HG03571 (cell line): ENCODE results near the gene PTGIR.
"Not testable (repeated sequence)": the region's sequence is repeated elsewhere in the genome, so short reads cannot be mapped to it uniquely, and the experiment has no call there.

Experiments used
- ATAC-seq: cut with Tn5 transposase; IDR thresholded peaks from one replicate; pipeline ENCODE4 v1.9.1; 2021; ENCODE audit not compliant: unreplicated experiment

Gene PTGIR

DNA sequence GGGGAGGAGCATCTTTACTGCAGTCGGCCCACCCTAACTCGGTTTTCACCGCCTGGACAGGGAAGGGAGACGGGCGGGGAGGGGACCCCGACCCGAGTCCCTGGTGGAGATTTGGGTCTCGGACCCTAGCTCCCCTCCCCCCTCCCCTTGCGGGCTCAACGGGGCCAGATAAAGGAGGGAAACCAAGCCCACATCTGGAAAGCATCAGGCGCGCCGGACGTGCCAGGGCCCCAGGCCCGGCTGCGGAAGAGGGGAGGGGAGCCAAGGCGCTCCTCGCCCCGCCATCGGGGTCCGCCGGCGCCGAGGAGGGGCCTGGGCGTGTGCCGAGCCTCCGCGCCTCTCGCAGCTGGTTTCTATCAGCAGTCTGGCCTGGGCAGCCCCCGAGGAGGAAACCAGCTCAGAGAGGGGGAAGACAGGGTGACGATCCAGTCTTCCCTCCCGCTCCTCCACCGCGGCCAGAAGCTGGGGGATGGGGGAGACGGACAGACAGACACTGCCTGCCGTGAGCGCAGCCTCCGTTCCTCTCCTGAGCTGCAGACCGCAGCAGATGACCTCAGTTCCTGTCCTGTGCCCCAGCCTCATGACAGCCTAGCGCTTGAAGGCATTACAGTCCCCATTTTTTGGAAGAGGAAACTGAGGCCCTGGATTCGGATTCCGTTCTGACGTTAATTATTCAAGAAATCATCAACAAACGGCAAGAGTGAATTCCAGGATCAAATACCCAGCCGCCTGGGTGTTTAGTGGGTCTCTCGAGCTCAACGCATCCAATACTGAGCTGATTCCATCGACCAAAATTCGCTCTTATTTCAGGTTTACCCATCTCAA, 14.7 kb upstream of the PTGIR start:
- ATAC-seq = no peak

- no peak for ATAC-seq
Measured at GRCh38 chr19:46637224-46637623, 12.3 kb upstream of the PTGIR start.

- no peak for ATAC-seq
Measured at GRCh38 chr19:46635920-46636761, 11.3 kb upstream of the PTGIR start, which contains the start of gene GNG8. Gene GNG8 (minus strand): TSS chr19:46636202. CDS start chr19:46634682, 1,520 bp downstream.

DNA sequence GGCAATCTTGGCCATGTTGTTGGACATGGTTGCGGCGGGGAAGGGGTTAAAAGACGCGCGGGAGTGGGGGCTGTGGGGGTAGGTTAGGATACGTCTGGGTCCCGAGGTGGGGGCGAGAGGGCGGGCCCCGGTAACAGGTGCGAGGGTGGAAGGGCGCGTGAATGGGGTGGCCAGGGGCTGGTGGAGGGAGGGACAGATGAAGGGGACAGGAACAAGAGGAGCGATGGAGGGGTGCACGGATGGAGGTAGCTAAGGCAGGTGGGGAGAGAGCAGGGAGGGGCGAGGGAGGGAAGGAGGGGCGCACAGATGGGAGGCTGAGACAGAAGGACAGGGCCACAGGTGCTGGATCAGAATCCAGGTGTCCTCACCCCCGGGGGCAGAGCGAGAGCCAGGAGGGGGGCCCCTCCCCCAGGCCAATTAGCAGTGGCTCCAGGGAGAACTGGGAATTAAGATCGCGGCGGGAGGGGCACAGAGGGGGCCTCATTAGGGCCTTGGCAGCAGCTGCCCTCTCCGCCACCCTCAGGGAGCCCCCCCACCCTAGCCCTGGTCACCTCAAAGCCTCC, 9.8 kb upstream of the PTGIR start:
- no peak for ATAC-seq

DNA sequence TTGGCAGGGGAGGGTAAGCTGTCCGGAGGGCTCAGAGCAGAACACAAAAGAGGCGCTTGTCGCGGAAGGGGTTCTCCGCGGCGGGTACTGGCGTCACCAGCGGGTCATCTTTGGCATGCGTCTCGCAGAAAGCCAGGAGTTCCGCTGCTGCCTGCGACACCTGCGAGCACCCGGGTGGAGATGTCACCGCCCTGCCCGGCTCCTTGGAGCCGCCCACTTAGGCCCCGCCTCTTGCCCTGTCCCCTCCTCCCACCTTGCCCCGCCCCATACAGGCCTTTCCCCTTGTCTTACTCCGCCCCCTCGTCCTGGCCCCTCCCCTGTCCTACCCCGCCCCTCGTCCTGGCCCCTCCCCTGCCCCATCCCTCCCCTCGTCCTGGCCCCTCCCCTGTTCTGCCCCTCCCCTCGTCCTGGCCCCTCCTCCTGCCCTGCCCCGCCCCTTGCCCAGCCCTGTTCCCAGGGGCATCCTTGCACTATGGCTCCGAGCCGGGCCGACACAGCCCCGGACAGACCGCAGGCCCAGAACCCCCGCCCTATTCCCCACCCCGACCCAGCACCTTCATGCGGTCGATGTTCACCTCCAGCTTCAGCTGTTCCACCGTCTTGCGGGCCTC, 9.3 kb upstream of the PTGIR start:
- ATAC-seq = peak; percentile 51

DNA sequence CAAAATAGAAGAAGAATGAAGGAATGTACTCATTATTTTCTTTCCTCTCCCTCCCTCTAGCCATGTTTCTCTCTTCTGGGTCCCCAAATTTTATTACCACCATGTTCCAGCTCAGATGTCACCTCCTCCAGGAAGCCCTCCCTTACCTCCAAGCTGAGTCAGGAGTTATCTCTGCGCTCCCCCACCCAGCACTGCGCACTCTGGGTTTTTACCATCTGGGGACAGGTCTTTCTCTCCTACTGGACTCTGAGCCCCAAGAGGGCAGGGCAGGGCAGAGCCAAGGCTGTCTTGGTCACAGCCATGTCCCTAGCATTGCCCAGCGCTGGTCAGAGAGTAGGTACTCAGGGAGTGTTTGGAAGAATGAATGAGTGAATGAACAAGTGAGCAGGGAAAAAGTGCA, 8.2 kb upstream of the PTGIR start:
- ATAC-seq = no peak

DNA sequence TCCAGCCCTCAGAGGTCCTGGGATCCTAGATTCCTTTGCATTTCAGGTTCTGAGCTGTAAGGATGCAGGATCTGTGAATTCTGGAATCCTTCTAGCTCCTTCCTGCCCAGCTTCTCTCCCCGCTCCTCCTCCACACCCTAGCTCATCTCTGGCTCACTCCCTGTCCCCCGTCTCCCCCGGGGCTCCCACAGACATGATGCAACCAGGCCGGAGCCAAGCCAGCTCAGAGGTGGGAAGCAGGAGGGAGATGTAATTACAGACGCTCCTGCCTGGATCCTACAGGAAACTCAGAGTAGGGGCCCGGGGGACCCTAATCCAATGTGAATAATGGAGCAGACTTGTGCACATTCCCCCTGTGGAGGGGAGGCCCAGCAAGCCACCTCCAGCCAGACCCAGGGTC, 6.6 kb upstream of the PTGIR start:
- no peak for ATAC-seq

DNA sequence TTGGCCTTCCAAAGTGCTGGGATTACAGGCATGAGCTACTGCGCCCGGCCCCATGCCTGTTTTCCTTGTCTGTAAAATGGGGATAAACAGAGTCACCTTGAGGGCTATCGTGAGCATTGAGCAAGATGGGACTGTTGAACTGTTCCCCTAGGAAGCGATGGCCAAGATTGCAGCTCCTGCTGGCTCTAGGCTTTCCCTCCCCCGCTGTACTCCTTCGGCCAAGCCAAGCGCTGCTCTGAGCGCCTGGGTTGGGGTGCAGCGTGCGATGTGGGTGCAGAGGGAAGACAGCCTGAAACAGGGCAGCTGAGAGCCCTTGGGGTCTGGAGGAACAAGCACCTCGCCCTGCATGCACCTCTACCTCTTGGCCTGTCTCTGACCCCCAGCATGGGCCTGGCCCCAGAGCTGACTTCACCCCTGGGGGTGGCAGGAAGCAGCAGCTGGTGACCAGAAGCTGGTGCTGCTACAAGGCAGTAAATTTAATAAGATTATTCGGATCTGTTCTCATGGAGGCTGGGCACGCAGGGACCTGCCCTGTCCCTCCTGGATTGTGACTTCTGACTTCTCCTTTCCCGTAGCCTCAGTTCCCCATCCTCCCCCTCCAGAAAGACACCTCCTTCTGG, 5.8 kb upstream of the PTGIR start:
- ATAC-seq = no peak

- no peak for ATAC-seq
Measured at GRCh38 chr19:46629546-46630025, 4.7 kb upstream of the PTGIR start.

DNA sequence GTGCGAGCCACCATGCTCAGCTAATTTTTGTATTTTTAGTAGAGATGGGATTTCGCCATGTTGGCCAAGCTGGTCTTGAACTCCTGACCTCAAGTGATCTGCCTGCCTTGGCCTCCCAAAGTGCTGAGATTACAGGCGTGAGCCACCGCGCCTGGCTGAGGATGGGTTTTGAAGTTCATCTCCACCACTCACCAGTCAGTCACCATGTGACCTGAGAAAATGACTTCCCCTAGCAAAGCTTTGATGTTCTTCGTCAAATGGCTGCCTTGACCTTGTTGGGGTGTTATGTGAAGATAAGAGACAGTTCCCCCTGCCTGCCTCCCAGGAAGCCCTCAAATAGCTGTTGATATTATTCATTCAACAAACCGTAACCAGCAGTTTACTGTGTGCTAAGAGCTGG, 4.1 kb upstream of the PTGIR start:
- ATAC-seq = not testable (repeated sequence)

DNA sequence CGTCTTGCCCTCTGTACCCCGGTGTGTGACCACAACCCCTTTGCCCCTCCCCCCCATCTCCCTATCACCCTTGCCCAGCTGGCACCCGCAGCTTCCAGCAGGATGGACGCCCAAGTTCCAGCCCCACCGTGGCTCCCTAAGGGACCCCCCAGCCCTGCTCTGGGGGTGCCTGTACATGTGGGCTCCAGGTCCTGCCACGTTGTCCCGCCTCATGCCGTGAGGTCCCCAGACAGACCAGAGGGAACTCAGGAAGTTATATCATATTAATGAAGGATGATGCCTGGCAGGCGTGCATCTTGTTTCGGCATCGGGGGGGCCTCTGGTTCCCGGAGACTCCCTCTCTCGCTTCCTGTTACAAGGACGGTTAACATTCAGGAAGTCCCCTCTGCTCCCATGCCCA, 1.6 kb upstream of the PTGIR start:
- no peak for ATAC-seq

DNA sequence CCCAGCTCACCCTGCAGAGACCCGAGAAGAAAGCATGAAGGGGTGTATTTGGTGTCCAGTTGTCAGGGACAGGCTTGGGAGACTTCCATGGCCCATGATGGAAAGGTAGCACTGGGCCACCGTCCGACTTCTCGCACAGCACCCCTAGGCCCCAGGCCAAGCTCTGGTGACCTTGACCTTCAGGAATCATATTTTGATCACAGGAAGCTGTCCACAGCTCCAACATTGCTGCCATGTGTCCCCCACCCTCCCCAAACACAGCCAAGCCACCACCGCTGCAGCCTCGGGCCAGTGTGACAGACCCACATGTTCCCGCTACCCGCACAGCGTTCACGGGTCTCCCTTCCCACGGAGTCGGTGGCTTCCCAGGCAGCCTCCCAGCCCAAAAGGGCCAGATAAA, 842 bp upstream of the PTGIR start:
- ATAC-seq = no peak

GRCh38 chr19:46623915-46624502, 880 bp downstream of the PTGIR start:
- ATAC-seq = no peak

DNA sequence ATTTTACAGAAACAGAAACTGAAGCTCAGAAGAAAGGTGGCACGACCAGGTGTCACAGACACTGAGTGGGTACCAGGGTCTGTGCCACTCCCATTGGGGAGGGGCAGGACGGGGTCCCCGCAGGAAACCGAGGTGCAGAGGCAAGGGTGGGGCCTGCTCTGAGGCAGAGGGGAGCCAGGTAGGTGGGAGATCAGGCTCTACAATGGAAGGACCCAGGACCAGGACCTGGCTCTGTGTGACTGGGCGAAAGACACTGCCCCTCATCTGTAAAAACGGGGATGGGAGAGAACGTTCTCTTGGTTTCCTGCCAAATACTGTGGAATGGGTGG, 2.8 kb downstream of the PTGIR start:
- no peak for ATAC-seq

DNA sequence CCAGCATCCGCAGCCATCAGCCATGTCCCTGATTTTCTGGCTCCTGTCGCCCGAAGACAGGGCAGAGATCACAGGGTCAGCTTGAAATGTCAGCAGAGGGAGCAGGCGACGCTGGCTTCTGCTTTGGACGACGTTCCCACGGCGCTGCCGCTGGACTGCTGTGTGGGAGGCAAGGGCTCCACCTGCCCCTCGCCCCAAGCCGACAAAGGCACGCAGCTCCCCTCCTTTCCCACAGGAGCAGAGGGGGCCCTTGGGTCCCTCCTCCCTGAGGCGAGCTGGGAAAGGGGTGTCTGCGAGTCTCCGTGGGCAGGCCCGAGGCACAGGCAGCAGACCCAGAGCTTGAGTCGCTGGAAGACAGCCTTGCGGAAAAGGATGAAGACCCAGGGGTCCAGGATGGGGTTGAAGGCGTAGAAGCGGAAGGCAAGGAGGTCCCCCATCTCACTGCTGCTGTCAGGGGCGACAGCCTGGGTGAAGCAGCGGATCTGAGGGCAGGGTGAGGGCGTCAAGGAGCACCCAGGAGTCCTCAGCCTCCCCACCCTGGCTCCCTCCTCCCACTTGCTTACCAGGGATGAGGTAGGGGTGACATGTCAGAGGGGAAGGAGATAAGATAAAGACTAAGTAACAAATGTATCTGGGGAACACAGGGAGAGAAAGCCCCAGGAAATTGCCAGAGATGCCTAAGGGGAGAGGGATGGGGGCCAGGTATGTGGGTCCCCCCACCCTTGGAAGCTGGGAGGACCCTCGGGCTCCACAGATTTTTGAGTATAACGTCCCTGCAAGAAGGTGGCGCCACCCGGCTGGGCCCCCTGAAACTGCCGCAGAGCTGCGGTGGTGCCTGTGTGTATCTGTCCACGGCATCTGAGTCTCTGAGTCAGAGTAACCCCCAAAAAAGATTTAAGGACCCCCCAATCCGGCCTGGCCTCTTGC, 3.4 kb downstream of the PTGIR start:
- no peak for ATAC-seq

- no peak for ATAC-seq
Measured at GRCh38 chr19:46620716-46621115, 4.2 kb downstream of the PTGIR start.

DNA sequence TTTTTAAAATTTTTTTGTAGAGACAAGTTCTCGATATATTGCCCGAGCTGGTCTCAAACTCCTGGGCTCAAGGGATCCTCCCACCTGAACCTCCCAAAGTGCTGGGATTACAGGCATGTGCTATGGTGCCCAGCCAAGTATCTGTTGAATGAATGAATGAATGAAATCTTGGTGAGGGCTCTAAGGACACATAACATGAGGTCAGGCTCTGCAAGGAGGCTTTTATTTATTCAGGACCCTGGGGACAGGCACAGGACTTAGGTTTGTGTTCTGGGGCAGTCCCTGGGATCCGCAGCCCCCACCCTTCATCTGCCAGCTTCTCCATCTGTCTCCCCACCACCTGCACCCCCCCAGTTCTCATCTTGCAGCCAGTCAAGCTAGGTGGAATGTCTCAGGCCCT, 4.6 kb downstream of the PTGIR start:
- ATAC-seq = no peak

- ATAC-seq = no peak
Measured at GRCh38 chr19:46618670-46619231, 6.1 kb downstream of the PTGIR start.

GRCh38 chr19:46617601-46618000, 7.3 kb downstream of the PTGIR start:
- no peak for ATAC-seq
